GM12875 (cell line): ENCODE data around the gene PASD1.
"Not testable (repeated sequence)": the region's sequence is repeated elsewhere in the genome, so short reads cannot be mapped to it uniquely, and the experiment has no call there.

ENCODE experiments used
- H3K4me3 ChIP-seq: one replicate; pipeline ENCODE4 v1.5.1; 2011; ENCODE audit warnings: low read depth, low read length, control low read depth
- TF ChIP-seq, protein P1 (sequence below): IDR thresholded peaks from 2 replicates; pipeline ENCODE4 v1.5.1; 2011; ENCODE audit warnings: low read depth, mild to moderate bottlenecking, control low read depth, inconsistent platforms, low read length, moderate library complexity, borderline replicate concordance; ENCODE audit not compliant: insufficient read depth

Gene PASD1

DNA sequence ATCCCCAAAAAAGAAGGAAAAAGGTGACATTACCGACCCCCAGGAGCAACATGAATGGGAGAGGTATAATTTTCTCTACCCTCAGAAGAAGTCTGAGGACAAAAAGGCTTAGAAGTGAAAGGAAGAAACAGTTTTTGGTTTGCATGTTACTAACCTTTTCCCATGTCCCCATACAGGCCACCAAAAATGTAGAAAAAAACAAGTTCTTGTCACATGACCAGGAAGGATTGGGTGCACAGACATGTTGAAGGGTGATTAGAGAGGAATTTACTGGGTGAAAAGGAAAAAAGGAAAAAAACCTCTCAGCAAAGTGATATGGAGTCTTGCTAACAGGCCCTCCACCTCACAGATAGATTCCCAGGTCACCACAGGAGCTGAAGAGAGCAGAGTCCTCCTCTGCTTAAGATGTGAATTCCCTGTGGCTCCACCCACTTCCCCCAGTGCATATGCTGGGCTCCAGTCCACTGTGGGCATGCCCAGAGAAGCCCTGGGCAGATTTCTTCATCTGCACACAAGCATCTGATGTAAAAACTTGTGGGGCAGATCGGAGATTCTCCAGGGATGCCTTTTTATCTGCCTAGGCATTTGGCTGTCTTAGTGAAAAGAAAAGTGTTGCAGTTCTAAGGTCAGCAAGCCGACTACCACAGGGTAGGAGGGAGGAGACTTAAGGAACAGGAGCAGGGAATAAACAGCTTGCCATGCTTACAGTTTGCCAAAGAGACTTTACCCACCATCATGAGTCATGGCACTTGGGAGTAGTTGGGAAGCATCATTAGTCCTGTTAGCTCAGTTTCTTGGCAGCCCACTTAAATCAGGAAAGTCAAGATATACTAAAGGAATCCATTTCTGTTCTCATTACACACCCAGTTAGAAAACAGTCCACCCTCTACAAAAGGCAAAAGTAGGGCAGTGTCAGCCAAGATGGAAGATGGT is 25.0 kb upstream of the PASD1 start:
- H3K4me3 ChIP-seq, result no peak overlapping the region
- TF ChIP-seq, protein P1, sequence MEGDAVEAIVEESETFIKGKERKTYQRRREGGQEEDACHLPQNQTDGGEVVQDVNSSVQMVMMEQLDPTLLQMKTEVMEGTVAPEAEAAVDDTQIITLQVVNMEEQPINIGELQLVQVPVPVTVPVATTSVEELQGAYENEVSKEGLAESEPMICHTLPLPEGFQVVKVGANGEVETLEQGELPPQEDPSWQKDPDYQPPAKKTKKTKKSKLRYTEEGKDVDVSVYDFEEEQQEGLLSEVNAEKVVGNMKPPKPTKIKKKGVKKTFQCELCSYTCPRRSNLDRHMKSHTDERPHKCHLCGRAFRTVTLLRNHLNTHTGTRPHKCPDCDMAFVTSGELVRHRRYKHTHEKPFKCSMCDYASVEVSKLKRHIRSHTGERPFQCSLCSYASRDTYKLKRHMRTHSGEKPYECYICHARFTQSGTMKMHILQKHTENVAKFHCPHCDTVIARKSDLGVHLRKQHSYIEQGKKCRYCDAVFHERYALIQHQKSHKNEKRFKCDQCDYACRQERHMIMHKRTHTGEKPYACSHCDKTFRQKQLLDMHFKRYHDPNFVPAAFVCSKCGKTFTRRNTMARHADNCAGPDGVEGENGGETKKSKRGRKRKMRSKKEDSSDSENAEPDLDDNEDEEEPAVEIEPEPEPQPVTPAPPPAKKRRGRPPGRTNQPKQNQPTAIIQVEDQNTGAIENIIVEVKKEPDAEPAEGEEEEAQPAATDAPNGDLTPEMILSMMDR, result no peak

DNA sequence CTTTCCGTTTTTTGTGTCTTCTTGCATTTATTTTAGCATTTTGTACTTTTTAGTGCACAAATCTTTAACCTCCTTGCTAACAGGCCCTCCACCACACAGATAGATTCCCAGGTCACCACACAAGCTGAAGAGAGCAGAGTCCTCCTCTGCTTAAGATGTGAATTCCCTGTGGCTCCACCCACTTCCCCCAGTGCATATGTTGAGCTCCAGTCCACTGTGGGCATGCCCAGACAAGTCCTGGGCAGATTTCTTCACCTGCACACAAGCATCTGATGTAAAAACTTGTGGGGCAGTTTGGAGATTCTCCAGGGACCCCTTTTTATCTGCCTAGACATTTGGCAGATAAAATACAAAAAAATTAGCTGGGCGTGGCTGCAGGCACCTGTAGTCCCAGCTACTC is 19.8 kb upstream of the PASD1 start:
- no peak overlapping the region for H3K4me3 ChIP-seq
- TF ChIP-seq, protein P1, result no peak

DNA sequence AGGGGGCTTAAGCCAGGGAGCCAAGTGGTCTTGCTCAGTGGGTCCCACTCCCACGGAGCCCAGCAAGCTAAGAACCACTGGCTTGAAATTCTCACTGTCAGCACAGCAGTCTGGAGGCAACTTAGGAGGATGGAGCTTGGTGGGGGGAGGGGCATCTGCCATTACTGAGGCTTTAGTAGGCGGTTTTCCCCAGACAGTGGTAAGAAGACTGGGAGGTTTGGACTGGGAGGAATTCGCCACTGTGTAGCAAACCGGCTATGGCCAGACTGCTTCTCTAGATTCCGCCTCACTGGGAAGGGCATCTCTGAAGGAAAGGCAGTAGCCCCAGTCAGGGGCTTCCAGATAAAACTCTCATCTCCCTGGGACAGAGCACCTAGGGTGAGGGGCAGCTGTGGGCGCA is 17.2 kb upstream of the PASD1 start:
- H3K4me3 ChIP-seq, result not testable (repeated sequence)

DNA sequence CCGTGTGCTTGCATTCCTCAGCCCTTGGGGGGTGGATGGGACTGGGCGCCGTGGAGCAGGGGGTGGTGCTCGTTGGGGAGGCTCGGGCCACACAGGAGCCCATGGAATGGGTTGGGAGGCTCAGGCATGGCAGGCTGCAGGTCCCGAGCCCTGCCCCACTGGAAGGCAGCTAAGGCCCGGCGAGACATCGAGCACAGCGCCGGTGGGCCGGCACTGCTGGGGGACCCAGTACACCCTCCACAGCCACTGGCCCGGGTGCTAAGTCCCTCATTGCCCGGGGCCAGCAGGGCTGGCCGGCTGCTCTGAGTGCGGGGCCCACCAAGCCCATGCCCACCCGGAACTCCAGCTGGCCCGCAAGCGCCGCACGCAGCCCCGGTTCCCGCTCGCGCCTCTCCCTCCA is 12.3 kb upstream of the PASD1 start:
- not testable (repeated sequence) for H3K4me3 ChIP-seq

DNA sequence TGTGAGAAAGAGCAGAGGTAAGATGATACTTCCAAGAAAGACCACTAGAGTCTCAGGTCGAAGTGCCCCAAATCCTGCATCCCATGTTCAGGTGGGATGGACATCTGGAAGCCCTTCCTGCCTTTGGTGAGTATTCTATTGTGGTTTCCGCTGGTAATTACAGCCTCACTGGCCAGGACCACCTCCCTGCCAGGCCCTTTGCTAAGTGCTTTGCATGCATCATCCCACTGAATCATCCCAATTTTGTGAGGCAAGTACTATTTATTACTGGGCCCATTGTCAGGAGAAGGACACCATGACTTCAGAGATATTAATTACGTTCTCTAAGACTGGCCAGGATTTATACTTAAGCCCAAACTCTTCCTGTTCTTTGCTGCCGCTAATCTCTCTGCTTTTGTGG is 10.7 kb upstream of the PASD1 start:
- TF ChIP-seq, protein P1, result no peak
- no peak overlapping the region for H3K4me3 ChIP-seq

DNA sequence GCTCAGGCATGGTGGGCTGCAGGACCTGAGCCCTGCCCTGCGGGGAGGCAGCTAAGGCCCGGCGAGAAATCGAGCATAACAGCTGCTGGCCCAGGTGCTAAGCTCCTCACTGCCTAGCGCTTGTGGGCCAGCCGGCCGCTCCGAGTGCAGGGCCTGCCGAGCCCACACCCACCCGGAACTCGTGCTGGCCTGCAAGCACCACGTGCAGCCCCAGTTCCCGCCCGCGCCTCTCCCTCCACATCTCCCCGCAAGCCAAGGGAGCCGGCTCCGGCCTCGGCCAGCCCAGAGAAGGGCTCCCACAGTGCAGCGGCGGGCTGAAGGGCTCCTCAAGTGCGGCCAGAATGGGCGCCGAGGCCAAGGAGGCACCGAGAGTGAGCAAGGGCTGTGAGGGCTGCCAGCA is 8.2 kb upstream of the PASD1 start:
- H3K4me3 ChIP-seq, result not testable (repeated sequence)

DNA sequence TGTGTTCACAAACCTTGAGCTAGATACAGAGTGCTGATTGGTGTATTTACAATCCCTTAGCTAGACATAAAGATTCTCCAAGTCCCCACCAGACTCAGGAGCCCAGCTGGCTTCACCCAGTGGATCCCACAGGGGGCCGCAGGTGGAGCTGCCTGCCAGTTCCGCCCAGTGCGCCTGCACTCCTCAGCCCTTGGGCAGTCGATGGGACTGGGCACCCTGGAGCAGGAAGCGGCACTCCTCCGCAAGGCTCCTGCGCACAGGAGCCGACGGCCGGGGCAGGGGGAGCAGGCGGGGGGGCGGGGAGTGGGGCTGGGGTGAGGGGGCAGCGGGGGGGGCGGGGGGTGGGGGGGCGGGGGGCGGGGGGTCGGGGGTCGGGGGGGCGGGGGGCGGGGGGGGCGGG is 990 bp upstream of the PASD1 start:
- not testable (repeated sequence) for H3K4me3 ChIP-seq

DNA sequence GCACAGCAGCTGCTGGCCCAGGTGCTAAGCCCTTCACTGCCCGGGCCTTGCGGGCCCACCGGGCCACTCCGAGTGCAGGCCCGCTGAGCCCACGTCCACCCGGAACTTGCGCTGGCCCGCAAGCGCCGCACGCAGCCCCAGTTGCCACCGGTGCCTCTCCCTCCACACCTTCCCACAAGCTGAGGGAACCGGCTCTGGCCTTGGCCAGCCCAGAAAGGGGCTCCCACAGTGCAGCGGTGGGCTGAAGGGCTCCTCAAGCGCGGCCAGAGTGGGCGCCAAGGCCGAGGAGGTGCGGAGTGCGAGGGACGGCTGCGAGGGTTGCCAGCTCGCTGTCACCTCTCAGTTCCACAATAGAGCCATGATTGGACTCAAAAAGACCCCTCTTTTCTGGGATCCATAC is 472 bp upstream of the PASD1 start:
- H3K4me3 ChIP-seq, result not testable (repeated sequence)

DNA sequence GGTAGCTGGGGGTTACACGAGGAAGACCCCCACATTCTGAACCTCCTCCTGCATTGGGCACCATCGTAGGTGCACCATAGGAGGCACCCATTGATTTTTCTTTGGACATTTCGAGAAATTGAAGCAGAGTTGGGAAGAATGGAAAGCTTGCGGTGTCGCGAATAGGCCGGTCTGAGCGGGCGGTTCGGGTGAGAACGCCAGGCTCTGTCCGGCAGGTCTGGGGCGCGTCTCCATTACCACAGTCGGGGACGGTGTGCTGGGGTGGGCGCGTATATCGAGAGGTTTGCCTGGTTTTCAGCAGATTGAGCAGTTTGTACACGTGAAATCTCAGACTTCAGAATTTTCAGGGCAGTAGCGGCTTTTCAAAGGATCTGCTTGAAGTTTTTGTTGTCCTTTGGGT is 560 bp downstream of the PASD1 start:
- TF ChIP-seq, protein P1, result no peak
- H3K4me3 ChIP-seq, result no peak overlapping the region

DNA sequence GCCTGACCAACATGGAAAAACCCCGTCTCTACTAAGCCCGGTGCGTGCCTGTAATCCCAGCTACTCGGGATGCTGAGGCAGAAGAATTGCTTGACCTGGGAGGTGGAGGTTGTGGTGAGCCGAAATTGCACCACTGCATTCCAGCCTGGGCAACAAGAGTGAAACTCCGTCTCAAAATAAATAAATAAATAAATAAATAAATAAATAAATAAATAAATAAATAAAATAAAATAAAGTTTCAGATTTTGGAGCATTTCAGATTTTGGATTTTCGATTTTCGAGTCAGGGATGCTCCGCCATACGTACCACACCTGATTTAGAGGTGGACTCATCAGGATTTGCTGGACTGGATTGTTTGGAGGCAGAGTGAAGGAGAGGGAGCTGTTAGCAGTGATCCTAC is 3.4 kb downstream of the PASD1 start:
- H3K4me3 ChIP-seq, result not testable (repeated sequence)
